LoVo (cell line): ENCODE measurements around the gene ROPN1L.
"Not testable (repeated sequence)": the region's sequence is repeated elsewhere in the genome, so short reads cannot be mapped to it uniquely, and the experiment has no call there.

Experiments used
- DNase-seq: peaks from one replicate; pipeline ENCODE4 v3.0.0-alpha.2; 2016; ENCODE audit warnings: low spot score

Gene ROPN1L

DNA sequence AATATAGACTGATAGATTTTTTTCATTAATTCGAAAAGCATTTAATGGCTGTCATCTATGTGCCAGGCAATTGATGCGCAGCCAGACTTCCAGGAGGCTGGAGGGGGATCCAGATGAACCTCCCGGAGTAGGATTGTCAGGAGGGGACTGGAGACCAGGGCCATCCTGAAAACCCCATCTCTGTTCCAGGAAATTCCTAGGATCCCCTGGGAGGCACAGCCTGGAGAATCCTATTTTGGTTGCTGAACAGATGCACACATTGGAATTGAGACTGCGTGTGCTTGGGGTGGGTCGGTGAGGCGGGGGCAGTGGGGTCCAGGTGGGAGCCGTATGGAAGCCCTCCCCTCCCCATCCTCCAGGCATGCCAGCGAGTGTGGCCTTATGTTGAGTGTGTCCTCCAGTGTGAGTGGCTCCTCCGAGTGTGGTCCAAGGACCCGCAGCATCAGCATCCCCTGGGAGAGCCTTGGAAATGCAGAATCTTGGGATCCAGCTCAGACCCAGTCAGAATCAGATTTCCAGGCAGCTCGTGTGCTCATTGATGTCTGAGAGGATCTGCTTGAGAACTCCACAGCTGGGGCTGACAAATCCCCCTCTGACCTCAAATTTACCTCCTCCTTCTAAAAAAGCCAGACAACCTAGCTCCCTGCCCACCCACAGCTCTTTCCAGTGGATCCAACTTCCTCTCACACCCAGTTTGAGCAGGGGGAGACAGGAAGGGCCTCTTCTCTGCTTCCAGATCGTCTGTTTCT, 38.7 kb downstream of the ROPN1L start:
- DNase-seq: no peak

DNA sequence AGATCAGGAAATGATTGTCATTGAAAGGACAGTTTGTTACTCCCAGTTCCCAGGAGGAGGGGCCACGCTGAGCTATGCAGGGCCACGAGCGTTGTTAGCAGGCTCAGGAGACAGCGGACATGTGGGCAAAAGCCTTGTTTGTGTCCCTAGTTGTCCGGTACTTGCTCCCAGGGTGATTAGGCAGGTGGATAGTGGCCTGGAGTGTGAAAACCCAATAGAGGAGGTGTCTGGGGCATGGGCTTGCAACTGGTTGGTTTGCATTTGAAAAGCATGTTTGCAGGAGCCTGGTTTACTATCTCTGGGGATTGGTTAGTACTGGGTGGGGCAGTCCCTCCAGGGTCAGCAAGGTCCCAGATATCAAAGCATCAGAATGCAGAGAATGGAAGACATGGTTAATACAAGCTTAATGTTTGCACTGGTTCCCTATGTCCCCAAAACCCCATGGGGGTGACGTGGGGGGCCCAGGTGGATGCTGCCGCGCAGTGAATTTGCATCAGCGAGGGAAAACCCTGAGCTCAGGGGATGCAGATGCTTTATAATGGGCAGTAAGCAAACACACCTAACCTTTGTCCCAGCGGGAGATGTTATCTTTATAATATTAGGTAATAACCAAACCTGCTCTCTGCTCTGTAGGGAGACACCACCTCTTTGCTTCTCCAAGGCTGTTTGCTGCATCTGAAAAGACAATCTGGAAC, 39.7 kb downstream of the ROPN1L start:
- peak; percentile 45 for DNase-seq

DNA sequence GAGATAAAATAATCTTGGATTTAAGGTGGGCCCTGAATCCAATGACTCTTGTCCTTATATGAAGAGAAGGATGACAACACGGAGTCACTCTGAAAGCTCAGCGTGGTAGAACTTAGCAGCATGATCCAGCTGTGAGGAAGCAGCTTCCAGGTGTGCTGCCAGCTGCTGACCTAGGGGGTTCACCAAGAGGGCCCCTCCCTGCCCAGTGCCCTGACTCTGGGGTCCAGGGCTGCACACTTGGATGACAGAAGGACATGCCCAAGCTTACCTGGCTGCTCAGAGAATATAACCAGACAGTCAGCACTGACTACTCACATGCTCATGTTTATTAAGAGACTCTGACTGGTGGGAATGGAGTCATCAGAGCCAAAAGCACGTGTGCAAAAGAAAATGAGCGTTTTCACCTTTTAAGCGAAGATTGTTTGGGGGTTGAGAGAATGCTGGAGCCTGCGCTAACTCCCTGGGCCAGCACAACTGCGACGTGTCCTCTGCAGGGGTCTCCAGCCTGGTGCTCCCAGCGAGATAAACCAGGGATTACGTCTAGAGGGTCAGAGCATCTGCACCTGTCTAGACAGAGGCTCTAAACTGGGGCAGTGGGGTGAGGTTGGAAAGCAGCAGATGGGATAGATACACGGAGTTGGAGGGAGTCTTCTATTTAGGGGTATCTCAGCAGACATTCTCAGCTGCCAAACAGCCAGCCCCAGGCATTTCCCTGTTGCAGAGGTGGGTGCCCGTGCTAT, 41.3 kb downstream of the ROPN1L start:
- DNase-seq: no peak

- DNase-seq: no peak
These were observed 43.1 kb downstream of the ROPN1L start for GRCh38 chr5:10484774-10485141.

GRCh38 chr5:10485142-10485795, 43.6 kb downstream of the ROPN1L start:
- peak; percentile 47 for DNase-seq

DNA sequence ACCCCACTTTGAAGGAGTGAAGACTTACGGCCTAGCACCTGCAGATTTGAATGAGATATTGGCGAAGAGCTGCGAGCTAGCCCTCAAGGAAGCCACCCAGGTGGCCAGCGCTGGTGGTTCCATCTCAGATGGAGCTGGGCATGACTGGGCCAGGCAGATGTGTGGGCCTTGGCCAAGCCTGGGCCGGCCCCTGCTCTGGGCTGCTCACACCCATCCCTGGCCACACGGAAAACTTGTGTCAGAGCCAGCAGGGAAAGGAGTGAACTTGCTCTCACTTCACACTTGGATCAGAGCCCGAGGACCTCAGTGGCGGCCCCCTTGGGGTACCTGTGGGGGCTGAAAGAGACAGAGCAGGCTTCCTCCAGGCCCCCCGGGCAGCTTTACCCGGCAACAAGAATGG, 44.2 kb downstream of the ROPN1L start:
- DNase-seq: no peak

GRCh38 chr5:10486511-10487344, 45.0 kb downstream of the ROPN1L start:
- DNase-seq: no peak

- DNase-seq: no peak
These were observed 46.5 kb downstream of the ROPN1L start for GRCh38 chr5:10488144-10488543.

- no peak for DNase-seq
These were observed 48.2 kb downstream of the ROPN1L start for GRCh38 chr5:10489810-10490426.

- no peak for DNase-seq
These were observed 49.4 kb downstream of the ROPN1L start for GRCh38 chr5:10490927-10491672.

GRCh38 chr5:10491673-10492026, 50.0 kb downstream of the ROPN1L start:
- no peak for DNase-seq

DNA sequence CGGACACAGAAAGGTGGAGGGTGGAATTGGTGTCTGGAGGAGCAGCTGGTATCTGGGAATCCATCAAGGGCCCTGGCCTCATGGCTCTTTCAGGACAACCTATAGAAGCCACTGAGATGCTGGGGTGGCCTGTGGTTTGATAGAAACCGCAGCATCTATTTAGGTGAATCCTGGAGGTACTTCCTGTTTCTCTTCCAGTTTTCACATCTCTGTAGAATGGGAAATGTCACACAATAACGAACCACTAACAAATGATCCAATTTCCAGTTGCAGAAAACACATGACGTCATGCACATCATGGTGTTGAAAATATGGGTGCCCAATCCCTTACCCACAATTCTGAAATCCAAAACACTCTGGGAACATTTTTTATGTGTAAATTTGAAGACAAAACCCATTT, 52.2 kb downstream of the ROPN1L start:
- DNase-seq: no peak

- not testable (repeated sequence) for DNase-seq
These were observed 52.8 kb downstream of the ROPN1L start for GRCh38 chr5:10494497-10494896.

GRCh38 chr5:10497554-10497953, 55.9 kb downstream of the ROPN1L start:
- no peak for DNase-seq

DNA sequence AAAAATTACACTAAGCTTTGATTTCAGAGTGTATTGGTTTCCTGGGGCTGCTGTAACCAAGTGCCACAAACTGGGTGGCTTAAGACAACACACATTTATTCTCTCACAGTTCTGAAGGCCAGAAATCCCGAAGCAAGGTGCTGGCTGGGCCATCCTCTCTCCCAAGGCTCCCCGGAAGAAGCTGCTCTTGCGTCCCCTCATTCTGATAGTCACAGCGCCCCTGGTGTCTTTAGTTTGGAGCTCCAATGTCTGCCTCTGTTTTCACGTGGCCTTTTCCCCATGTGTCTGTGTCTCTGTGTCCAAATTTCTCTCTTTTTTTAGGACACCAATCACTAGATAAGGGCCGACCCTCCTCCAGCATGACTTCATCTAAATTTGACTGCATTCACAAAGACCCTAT, 56.7 kb downstream of the ROPN1L start:
- no peak for DNase-seq

DNA sequence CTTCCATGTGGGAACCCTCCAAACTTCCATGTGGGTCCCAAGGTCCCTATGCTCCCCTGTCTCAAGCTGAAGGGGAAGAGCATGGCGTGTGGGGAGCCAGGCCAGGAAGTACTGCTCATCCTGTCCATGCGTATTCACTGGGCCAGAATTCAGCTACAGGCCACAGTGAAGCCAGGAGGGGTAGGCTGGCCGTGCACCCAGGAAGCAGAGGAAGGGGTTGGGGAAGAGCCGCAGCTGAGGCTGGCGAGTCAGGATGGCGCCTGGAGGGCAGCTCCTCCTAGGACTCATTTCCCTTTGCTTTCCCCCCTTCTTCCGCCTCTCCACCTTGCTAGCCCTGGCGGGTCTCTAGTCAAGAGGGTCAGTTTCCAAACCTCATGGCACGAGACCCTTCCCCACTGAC, 57.4 kb downstream of the ROPN1L start:
- DNase-seq: no peak

GRCh38 chr5:10499776-10500175, 58.1 kb downstream of the ROPN1L start:
- DNase-seq: peak; percentile 27

- DNase-seq: no peak
These were observed 59.0 kb downstream of the ROPN1L start for GRCh38 chr5:10500669-10501068.

- DNase-seq: no peak
These were observed 59.9 kb downstream of the ROPN1L start for GRCh38 chr5:10501554-10502075.

GRCh38 chr5:10502130-10502529, 60.5 kb downstream of the ROPN1L start:
- no peak for DNase-seq
